Islet precursor cell (in vitro differentiated cells): Measurements from ENCODE around the gene MMP23B.
A peak's percentile ranks its signal among the peaks of the same experiment; 100 is the strongest.
"Not testable (repeated sequence)": the region's sequence is repeated elsewhere in the genome, so short reads cannot be mapped to it uniquely, and the experiment has no call there.

Source experiments
- DNase-seq: peaks from one replicate; pipeline ENCODE4 v3.0.0-alpha.2; 2018

Gene MMP23B

DNA sequence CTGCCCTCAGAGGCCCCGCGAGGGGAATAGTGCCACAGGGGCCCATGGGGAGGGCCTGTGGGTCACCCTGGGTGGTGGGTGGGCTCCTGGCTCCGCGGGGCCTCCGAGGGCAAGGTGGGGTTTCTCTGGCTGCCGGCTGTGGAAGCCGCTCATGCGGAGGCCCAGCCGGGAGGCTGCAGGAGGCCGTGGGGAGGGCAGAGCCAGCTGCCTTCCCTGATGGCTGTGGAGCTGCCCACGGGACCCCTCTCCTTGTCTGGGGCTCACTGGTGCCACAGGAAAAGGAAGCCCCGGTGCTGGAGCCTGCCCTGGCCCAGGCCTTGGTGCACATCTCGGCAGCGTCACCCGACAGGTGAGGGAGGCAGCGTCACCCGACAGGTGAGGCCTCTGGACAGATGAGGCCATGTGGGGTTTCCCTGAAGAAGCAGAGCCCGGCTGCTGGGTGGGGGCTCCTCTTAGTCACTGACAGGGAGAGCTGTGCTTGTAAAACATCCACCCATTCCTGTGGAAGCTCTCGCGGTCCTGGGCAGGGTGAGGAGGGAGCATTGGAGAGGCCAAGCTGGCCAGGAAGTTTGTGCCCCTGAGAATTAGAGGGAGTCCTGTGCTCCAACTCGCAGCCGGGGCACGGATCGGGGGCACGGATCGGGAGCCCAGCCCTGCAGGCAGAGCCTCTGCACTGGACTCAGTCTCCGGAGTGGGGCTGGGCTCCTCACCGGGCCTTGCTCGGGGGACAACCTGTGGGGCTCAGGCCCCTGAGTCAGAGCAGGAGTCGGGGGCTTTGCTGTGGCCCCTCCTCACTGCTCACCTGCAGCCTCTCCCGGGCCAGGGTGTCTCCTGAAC lies 10.6 kb upstream of the MMP23B start:
- DNase-seq: no peak

DNA sequence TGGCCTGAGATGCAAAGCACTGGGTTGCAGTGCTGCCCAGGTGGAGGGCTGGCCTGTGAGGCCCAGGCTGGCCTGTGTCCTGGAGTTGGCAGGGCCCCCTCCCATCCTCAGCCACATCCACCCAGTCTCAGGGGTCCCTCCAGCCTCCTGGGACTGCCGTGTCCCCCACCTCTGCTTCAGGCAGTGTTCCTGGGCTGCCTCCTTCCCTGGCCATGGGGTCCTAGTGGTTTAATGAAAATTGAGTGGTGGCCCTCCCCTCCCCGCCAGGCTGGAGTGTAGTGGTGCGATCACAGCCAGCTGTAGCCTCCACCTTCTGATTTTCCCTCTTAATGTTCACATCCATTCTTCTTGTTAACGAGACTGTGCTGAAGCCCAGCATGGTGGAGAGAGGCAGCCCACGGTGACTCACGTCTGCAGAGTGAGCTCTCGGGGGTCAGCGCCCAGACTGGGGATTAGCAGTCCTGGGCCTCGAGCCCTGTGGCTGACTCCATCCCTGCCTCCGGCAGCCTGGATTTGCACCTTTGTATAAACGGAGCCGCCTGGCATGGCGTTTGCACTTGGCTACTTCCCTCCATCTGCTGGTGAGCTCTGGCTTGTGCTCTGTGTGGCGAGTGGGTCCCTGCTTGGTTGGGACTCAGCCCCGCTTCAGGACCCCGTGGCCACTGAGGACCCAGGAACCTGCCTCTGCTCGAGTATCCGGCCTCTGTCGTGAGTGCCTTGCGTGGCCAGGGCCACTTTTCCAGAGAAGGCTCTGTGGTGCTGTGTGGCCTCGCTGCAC lies 9.8 kb upstream of the MMP23B start:
- DNase-seq: no peak

DNA sequence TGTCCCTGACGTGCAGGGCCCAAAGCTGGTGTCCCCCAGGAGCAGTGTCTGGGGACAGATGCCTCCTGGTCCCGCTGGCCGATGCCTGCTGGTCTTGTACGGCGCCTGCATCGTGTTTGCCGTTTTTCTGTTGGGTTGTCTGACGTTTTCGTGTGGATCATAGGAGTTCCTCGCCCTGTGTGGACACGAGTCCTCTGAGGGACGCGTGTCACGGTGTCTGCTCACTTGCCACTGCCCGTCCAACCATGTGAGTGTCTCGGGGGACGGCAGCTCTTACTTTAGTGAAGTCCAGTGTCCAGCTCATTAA lies 9.2 kb upstream of the MMP23B start:
- no peak for DNase-seq

- no peak for DNase-seq
These were observed 8.8 kb upstream of the MMP23B start for GRCh38 chr1:1623181-1623630.

DNA sequence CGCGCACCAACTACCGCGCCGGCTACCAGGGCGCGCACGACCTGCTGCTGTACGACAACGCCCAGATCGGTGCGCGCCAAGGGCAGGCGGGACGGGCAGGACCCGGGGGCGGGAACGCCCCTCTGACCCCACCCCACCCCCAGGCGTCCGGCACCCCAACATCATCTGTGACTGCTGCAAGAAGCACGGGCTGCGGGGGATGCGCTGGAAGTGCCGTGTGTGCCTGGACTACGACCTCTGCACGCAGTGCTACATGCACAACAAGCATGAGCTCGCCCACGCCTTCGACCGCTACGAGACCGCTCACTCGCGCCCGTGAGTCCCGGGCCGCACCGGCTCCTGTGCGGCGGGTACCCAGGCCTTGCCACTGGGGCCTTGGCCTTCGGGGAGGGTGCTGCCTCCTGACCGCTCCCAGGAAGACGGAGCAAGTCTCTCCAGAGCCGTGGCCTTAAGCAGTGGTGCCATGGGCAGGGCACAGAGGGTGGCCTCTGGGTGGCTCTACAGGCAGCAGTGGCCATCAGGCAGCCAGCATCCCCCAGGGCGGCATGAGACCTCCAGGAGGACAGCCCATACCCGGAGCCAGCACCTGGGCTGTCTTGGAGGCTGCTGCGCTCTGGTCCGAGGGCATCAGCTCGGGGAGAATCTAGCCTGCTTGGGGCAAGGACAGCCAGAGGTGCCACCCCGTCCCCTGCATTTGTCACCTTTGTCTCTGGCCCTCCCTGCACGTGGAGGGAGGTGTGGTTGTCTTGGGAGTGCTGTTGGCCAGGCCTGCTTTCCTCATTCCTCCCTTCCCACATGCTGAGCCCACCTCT lies 8.1 kb upstream of the MMP23B start:
- DNase-seq: no peak

GRCh38 chr1:1624443-1625403 lies 7.2 kb upstream of the MMP23B start:
- DNase-seq: no peak

DNA sequence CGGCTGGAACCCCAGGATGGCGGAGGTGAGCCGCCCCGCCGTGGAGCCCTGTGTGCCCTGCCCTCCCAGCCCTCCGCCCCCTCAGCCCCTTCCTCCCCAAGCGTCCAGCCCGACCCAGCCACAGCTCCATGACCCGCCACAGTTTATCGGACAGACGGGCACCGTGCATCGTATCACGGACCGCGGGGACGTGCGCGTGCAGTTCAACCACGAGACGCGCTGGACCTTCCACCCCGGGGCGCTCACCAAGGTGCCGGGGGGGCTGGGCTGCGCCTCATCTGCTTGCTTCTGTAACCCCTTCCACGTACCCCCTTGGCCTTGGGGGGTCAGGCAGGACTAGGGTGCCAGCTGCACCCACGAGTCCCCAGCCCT lies 6.6 kb upstream of the MMP23B start:
- no peak for DNase-seq

- DNase-seq: no peak
These were observed 6.2 kb upstream of the MMP23B start for GRCh38 chr1:1625824-1626206.

DNA sequence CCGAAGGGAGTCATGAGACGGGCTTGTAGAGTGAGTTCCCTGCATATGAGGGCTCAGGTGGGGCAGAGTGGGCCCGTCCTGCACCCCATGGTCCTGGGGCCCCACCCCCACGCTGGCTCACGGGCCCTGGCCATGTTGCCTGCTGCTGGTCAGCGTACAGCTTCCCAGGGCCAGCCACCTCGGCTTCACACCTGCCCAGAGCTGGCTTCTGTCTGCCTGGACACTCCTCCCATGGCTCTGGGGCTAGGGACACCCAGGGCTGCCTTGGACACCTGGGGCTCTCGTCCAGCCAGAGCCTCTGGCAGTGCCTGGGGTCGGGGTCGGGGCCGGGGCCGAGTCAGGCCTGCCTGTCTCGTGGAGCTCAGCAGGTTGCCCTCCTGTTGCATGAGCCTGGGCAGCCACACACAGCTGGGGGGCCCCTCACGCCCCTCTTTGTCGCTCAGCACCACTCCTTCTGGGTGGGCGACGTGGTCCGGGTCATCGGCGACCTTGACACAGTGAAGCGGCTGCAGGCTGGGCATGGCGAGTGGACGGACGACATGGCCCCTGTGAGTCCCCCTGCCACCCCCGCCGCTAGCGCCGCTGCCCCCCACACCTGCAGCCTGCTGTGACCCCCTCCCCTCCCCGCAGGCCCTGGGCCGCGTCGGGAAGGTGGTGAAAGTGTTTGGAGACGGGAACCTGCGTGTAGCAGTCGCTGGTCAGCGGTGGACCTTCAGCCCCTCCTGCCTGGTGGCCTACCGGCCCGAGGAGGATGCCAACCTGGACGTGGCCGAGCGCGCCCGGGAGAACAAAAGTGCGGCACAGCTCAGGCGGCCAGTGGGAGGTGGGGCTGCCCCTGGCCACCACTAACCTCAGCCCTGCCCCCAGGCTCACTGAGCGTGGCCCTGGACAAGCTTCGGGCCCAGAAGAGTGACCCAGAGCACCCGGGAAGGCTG lies 5.5 kb upstream of the MMP23B start:
- no peak for DNase-seq

DNA sequence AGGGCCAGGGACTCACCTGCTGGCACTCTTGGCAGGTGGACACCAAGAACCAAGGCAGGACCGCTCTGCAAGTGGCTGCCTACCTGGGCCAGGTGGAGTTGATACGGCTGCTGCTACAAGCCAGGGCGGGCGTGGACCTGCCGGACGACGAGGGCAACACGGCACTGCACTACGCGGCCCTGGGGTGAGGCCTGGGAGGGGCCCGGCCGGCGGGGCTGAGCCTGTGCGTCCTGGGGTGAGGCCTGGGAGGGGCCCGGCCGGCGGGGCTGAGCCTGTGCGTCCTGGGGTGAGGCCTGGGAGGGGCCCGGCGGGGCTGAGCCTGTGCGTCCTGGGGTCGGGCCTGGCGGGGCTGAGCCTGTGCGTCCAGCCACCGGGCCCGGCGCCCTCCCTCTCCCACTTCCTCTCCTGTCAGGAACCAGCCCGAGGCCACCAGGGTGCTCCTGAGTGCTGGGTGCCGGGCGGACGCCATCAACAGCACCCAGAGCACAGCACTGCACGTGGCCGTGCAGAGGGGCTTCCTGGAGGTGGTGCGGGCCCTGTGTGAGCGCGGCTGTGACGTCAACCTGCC lies 4.6 kb upstream of the MMP23B start:
- DNase-seq: no peak

GRCh38 chr1:1627829-1628753 lies 3.9 kb upstream of the MMP23B start:
- no peak for DNase-seq

- peak; percentile 57 for DNase-seq
These were observed 3.1 kb upstream of the MMP23B start for GRCh38 chr1:1628754-1629429.

GRCh38 chr1:1629430-1630190 lies 2.4 kb upstream of the MMP23B start:
- no peak for DNase-seq

GRCh38 chr1:1630191-1630964 lies 1.6 kb upstream of the MMP23B start:
- DNase-seq: peak; percentile 88

- peak; percentile 58 for DNase-seq
These were observed 800 bp upstream of the MMP23B start for GRCh38 chr1:1630965-1631781.

- DNase-seq: not testable (repeated sequence)
These were observed 1.4 kb downstream of the MMP23B start for GRCh38 chr1:1633409-1633808.

GRCh38 chr1:1634613-1635012 lies 2.6 kb downstream of the MMP23B start:
- not testable (repeated sequence) for DNase-seq
